Pancreas (tissue), 10 donors: Measurements from ENCODE around the gene IGFL2. TPM values are rescaled to one million over a fixed set of nuclear protein-coding genes. Genes with fewer than 3 reads are reported as not detected.

ENCODE experiments used
- ATAC-seq, 4 donors: fragments of 200-7000 bp; cut with Tn5 transposase; one replicate each; pipeline versions ENCODE4 v1.8.0 to v1.9.1; 2020; ENCODE audit warnings: mild to moderate bottlenecking in 4 of 4, moderate library complexity in 4 of 4
- DNase-seq, 6 donors: peaks; one replicate each; pipeline ENCODE4 v3.0.0-alpha.2; 2020
- FAIRE-seq: peaks from 2 replicates; lab custom pipeline; 2012; peaks lifted over from hg19 to GRCh38; lab: Jason Lieb, UNC
- H3K27ac ChIP-seq, 4 donors: fragments of 200-600 bp; sonication (generic); 1 replicate in 3 of 4; 2 replicates in 1 of 4; pipeline versions ENCODE4 v1.5.0 to v1.8.0; 2020
- H3K27me3 ChIP-seq, 4 donors: fragments of 200-600 bp; one replicate each; pipeline ENCODE4 v1.8.0; 2021
- H3K36me3 ChIP-seq, 3 donors: fragments of 200-600 bp; sonication (generic) in 1 of 3; one replicate each; pipeline versions ENCODE4 v1.5.0 to v1.8.0; 2020 to 2021
- H3K4me1 ChIP-seq, 3 donors: fragments of 200-600 bp; one replicate each; pipeline ENCODE4 v1.8.0; 2021
- H3K4me3 ChIP-seq, 4 donors: fragments of 200-600 bp; sonication (generic) in 2 of 4; one replicate each; pipeline versions ENCODE4 v1.5.0 to v1.8.0; 2020 to 2021
- H3K9me3 ChIP-seq, 4 donors: fragments of 200-600 bp; one replicate each; pipeline ENCODE4 v1.8.0; 2021
- WGBS, 2 donors: extraction: QIAGEN DNeasy Blood & Tissue Kit; methylation state at CpG; one replicate each; pipeline ENCODE4 v1.1.7; 2013; 5-methylcytosine and 5-hydroxymethylcytosine counted together
- intact Hi-C, 3 donors: fragments of 100-400 bp; cut with DNase I; formaldehyde crosslinking; loops; one replicate each; pipeline versions ENCODE4 v1.11.1 to v1.14.2; 2022
- polyA plus RNA-seq, 2 donors: library from polyadenylated mRNA; stranded (reverse); fragments of 200-250 nt; gene quantifications; one replicate each; pipeline ENCODE4 v1.2.3, GENCODE V29; 2013
- total RNA-seq, 6 donors: library from RNA; stranded (reverse); fragmentation: NEBNext Ultra II Directional in 4 of 6; extraction: Animal tissue kit (Norgen Biotek cat#: 25700) in 4 of 6; gene quantifications; one replicate each; pipeline versions ENCODE4 v1.2.1 to v1.2.4, GENCODE V29; 2021 to 2023
- TF ChIP-seq, protein P1 (sequence below), 4 donors: fragments of 200-600 bp; sonication (generic) in 3 of 4; IDR thresholded peaks; one replicate each; pipeline versions ENCODE4 v1.5.0 to v1.8.0; 2021; ENCODE audit warnings: antibody characterized with exemption in 4 of 4
- donor health status: healthy with polysubstance abuse.
- donor health status: DM: no; HTN: no; CAD: no; lungs with moderate emphysema.
- donor health status: DM: no; HTN: no; CAD: no.
- donor health status: control.
- donor health status: control.
- donor health status: Bipolar disorder and iron deficiency.
- donor health status: DM: yes; HTN: yes; CAD: no.
- donor health status: DM: no; HTN: no; CAD: no.
- donor health status: DM: no; HTN: no; CAD: no.
- donor health status: DM: yes; HTN: yes; CAD: no.

The IGFL2 gene
- total and polyA plus RNA-seq, 8 donors: not detected

DNA sequence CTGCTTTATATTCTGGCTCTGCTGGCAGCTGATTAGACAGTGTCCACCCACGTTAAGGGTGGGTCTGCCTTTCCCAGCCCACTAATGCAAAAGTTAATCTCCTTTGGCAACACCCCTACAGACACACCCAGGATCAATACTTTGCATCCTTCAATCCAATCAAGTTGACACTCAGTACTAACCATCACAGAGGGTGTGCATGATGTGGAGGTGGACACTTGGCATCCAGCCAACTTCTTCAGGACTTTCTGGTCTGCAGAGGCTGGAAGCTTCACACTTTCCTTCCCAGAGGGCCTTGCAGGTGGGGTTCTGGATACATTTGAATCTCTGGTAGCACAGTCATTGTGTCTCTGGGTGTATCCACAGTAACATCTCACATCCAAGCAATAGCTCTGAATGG lies 62.6 kb downstream of the IGFL2 start:
- DNase-seq (no peak), ATAC-seq (peak in 1 of 4 donors; percentile 11), FAIRE-seq (no peak)
- TF ChIP-seq, protein P1, sequence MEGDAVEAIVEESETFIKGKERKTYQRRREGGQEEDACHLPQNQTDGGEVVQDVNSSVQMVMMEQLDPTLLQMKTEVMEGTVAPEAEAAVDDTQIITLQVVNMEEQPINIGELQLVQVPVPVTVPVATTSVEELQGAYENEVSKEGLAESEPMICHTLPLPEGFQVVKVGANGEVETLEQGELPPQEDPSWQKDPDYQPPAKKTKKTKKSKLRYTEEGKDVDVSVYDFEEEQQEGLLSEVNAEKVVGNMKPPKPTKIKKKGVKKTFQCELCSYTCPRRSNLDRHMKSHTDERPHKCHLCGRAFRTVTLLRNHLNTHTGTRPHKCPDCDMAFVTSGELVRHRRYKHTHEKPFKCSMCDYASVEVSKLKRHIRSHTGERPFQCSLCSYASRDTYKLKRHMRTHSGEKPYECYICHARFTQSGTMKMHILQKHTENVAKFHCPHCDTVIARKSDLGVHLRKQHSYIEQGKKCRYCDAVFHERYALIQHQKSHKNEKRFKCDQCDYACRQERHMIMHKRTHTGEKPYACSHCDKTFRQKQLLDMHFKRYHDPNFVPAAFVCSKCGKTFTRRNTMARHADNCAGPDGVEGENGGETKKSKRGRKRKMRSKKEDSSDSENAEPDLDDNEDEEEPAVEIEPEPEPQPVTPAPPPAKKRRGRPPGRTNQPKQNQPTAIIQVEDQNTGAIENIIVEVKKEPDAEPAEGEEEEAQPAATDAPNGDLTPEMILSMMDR (IDR thresholded peaks at IDR 0.05): no peak
- no peak overlapping the region for H3K4me3 ChIP-seq
- H3K4me1 ChIP-seq: no peaks in the 10 kb centered on the region
- H3K27me3 ChIP-seq: no peaks in the 10 kb centered on the region
- intact Hi-C loops: no loop called here
- peak overlapping the region in 2 of 4 donors; percentile 42 to 48 for H3K27ac ChIP-seq
- 48 to 57% methylated on average over 1 of the region's 1 CpG for WGBS, 2 donors
- no peaks in the 10 kb centered on the region for H3K36me3 ChIP-seq
- no peaks in the 10 kb centered on the region for H3K9me3 ChIP-seq

Other genes with a start within 250 kb of the IGFL2 start
- gene MYPOP, start 245.6 kb upstream of the IGFL2 start, total RNA-seq: 1 to 10 TPM; 3.6 to 5.6 (median 4.4) TPM
- gene MYPOP, start 245.6 kb upstream of the IGFL2 start, polyA plus RNA-seq: 1 to 10 TPM; 5.2 to 6.9 TPM
- not detected for gene NANOS2, start 233.5 kb upstream of the IGFL2 start, total RNA-seq
- not detected for gene NANOS2, start 233.5 kb upstream of the IGFL2 start, polyA plus RNA-seq
- 1 to 10 TPM in 4 of 6 donors, under 1 TPM in 2; 0.43 to 1.5 (median 1.2) TPM for gene NOVA2, start 174.4 kb upstream of the IGFL2 start, total RNA-seq
- gene NOVA2, start 174.4 kb upstream of the IGFL2 start, polyA plus RNA-seq: 1 to 10 TPM; 1.7 to 2.6 TPM
- 10 to 100 TPM in 1 of 6 donors, 1 to 10 TPM in 5; 4.9 to 13.4 (median 8.4) TPM for gene CCDC61, start 152.8 kb upstream of the IGFL2 start, total RNA-seq
- gene CCDC61, start 152.8 kb upstream of the IGFL2 start, polyA plus RNA-seq: 10 to 100 TPM; 18.5 to 19.9 TPM
- gene PGLYRP1, start 125.2 kb upstream of the IGFL2 start, total RNA-seq: under 1 TPM in 1 of 6 donors, not detected in 5; 0.20 TPM
- gene PGLYRP1, start 125.2 kb upstream of the IGFL2 start, polyA plus RNA-seq: not detected
- gene IGFL4, start 107.2 kb upstream of the IGFL2 start, total RNA-seq: under 1 TPM in 2 of 6 donors, not detected in 4; 0.15 to 0.28 TPM
- gene IGFL4, start 107.2 kb upstream of the IGFL2 start, polyA plus RNA-seq: under 1 TPM; 0.04 to 0.21 TPM
- gene IGFL3, start 23.6 kb upstream of the IGFL2 start, total RNA-seq: not detected
- gene IGFL3, start 23.6 kb upstream of the IGFL2 start, polyA plus RNA-seq: not detected
- not detected for gene IGFL1, start 81.5 kb downstream of the IGFL2 start, total RNA-seq
- gene IGFL1, start 81.5 kb downstream of the IGFL2 start, polyA plus RNA-seq: not detected
- gene HIF3A, start 148.8 kb downstream of the IGFL2 start, total RNA-seq: 10 to 100 TPM in 1 of 6 donors, 1 to 10 TPM in 4, under 1 TPM in 1; 0.71 to 12.7 (median 5.1) TPM
- gene HIF3A, start 148.8 kb downstream of the IGFL2 start, polyA plus RNA-seq: 10 to 100 TPM; 23.8 to 27.6 TPM
- gene PPP5C, start 198.8 kb downstream of the IGFL2 start, total RNA-seq: 10 to 100 TPM; 16.7 to 28.0 (median 22.6) TPM
- gene PPP5C, start 198.8 kb downstream of the IGFL2 start, polyA plus RNA-seq: 10 to 100 TPM; 41.7 to 53.9 TPM